ENCODE measurements around the gene NEK8. TPM values are rescaled to one million over a fixed set of nuclear protein-coding genes. Genes with fewer than 3 reads are reported as not detected.

Gene NEK8
- total and polyA plus RNA-seq, 8 donors = 2.5 to 9.7 (median 4.4) TPM

GRCh38 chr17:28783161-28783560 lies 54.6 kb downstream of the NEK8 start:
- TF ChIP-seq, protein P1, sequence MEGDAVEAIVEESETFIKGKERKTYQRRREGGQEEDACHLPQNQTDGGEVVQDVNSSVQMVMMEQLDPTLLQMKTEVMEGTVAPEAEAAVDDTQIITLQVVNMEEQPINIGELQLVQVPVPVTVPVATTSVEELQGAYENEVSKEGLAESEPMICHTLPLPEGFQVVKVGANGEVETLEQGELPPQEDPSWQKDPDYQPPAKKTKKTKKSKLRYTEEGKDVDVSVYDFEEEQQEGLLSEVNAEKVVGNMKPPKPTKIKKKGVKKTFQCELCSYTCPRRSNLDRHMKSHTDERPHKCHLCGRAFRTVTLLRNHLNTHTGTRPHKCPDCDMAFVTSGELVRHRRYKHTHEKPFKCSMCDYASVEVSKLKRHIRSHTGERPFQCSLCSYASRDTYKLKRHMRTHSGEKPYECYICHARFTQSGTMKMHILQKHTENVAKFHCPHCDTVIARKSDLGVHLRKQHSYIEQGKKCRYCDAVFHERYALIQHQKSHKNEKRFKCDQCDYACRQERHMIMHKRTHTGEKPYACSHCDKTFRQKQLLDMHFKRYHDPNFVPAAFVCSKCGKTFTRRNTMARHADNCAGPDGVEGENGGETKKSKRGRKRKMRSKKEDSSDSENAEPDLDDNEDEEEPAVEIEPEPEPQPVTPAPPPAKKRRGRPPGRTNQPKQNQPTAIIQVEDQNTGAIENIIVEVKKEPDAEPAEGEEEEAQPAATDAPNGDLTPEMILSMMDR (IDR thresholded peaks at IDR 0.05) = no peak

DNA sequence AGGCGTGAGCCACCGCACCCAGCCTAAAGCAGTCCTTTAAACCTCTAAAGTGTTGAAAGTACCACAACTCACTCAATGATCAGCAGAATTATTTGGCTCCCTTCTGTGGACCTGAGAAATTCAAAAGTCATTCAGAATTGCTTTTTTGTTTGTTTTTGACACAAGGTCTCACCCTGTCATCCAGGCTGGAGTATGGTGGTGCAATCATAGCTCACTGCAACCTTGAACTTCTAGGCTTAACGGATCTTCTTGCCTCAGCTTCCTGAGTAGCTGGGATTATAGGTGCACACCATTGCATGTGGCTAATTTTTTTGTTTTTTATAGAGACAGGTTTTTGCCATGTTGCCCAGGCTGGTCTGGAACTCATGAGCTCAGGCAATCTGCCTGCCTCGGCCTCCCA lies 59.5 kb downstream of the NEK8 start:
- TF ChIP-seq, protein P1 (IDR thresholded peaks at IDR 0.05) = no peak
- WGBS, 2 donors = 84 to 85% methylated on average over 4 of the region's 4 CpGs
- H3K27me3 ChIP-seq = no peaks in the 10 kb centered on the region
- no peak overlapping the region for H3K27ac ChIP-seq
- no peak overlapping the region for H3K4me3 ChIP-seq
- FAIRE-seq (no peak), ATAC-seq (no peak), DNase-seq (no peak)
- intact Hi-C loops (cut with DNase I) = no loop called here
- H3K9me3 ChIP-seq = no peaks in the 10 kb centered on the region
- H3K4me1 ChIP-seq = no peaks in the 10 kb centered on the region
- H3K36me3 ChIP-seq = no peaks in the 10 kb centered on the region

More at GRCh38 chr17:28783161-28783560, 54.6 kb downstream of the NEK8 start:
- no peak overlapping the region for H3K27ac ChIP-seq
- H3K4me1 ChIP-seq = no peaks in the 10 kb centered on the region
- no peaks in the 10 kb centered on the region for H3K27me3 ChIP-seq
- DNase-seq = no peak
- no peak for FAIRE-seq
- no peak overlapping the region for H3K4me3 ChIP-seq
- ATAC-seq = no peak
- 77 to 82% methylated on average over 3 of the region's 3 CpGs for WGBS, 2 donors
- intact Hi-C loops (cut with DNase I) = no loop called here
- H3K9me3 ChIP-seq = no peaks in the 10 kb centered on the region
- no peaks in the 10 kb centered on the region for H3K36me3 ChIP-seq

Other genes starting within 250 kb of the NEK8 start
- gene FOXN1, start 222.4 kb upstream of the NEK8 start, total RNA-seq = under 1 TPM in 2 of 6 donors, not detected in 4; 0.09 to 0.19 TPM
- gene FOXN1, start 222.4 kb upstream of the NEK8 start, polyA plus RNA-seq = under 1 TPM in 1 of 2 donors, not detected in 1; 0.02 TPM
- gene UNC119, start 176.2 kb upstream of the NEK8 start, total RNA-seq = 10 to 100 TPM in 4 of 6 donors, 1 to 10 TPM in 2; 9.3 to 17.9 (median 11.2) TPM
- 10 to 100 TPM; 18.1 to 31.1 TPM for gene UNC119, start 176.2 kb upstream of the NEK8 start, polyA plus RNA-seq
- 10 to 100 TPM in 5 of 6 donors, 1 to 10 TPM in 1; 9.4 to 26.5 (median 15.9) TPM for gene PIGS, start 157.3 kb upstream of the NEK8 start, total RNA-seq
- 10 to 100 TPM in 1 of 2 donors, 1 to 10 TPM in 1; 9.2 to 24.0 TPM for gene PIGS, start 157.3 kb upstream of the NEK8 start, polyA plus RNA-seq
- 1 to 10 TPM in 5 of 6 donors, under 1 TPM in 1; 0.69 to 5.5 (median 1.8) TPM for gene ALDOC, start 151.9 kb upstream of the NEK8 start, total RNA-seq
- 1 to 10 TPM; 2.4 to 8.4 TPM for gene ALDOC, start 151.9 kb upstream of the NEK8 start, polyA plus RNA-seq
- gene SPAG5, start 129.8 kb upstream of the NEK8 start, total RNA-seq = 1 to 10 TPM in 5 of 6 donors, under 1 TPM in 1; 0.93 to 2.7 (median 1.7) TPM
- 1 to 10 TPM; 3.9 to 7.4 TPM for gene SPAG5, start 129.8 kb upstream of the NEK8 start, polyA plus RNA-seq
- gene RSKR, start 114.6 kb upstream of the NEK8 start, total RNA-seq = 1 to 10 TPM; 2.2 to 6.1 (median 3.0) TPM
- 1 to 10 TPM; 3.9 to 6.9 TPM for gene RSKR, start 114.6 kb upstream of the NEK8 start, polyA plus RNA-seq
- 10 to 100 TPM; 45.5 to 78.9 (median 55.2) TPM for gene BLTP2, start 83.6 kb upstream of the NEK8 start, total RNA-seq
- 10 to 100 TPM; 22.4 to 25.4 TPM for gene BLTP2, start 83.6 kb upstream of the NEK8 start, polyA plus RNA-seq
- gene SDF2, start 66.9 kb upstream of the NEK8 start, total RNA-seq = 10 to 100 TPM; 13.8 to 32.0 (median 18.7) TPM
- 10 to 100 TPM; 16.6 to 38.6 TPM for gene SDF2, start 66.9 kb upstream of the NEK8 start, polyA plus RNA-seq
- gene SUPT6H, start 66.6 kb upstream of the NEK8 start, total RNA-seq = 10 to 100 TPM; 21.8 to 31.3 (median 26.4) TPM
- 10 to 100 TPM; 41.5 to 49.0 TPM for gene SUPT6H, start 66.6 kb upstream of the NEK8 start, polyA plus RNA-seq
- gene PROCA1, start 16.9 kb upstream of the NEK8 start, total RNA-seq = 1 to 10 TPM in 1 of 6 donors, under 1 TPM in 5; 0.19 to 1.5 (median 0.33) TPM
- 1 to 10 TPM; 2.0 to 3.1 TPM for gene PROCA1, start 16.9 kb upstream of the NEK8 start, polyA plus RNA-seq
- 10 to 100 TPM in 1 of 6 donors, 1 to 10 TPM in 4, under 1 TPM in 1; 0.94 to 10.6 (median 5.3) TPM for gene RAB34, start 10.9 kb upstream of the NEK8 start, total RNA-seq
- 10 to 100 TPM; 11.7 to 17.7 TPM for gene RAB34, start 10.9 kb upstream of the NEK8 start, polyA plus RNA-seq
- gene RPL23A, start 8.8 kb upstream of the NEK8 start, total RNA-seq = 100 to 1,000 TPM; 551 to 988 (median 835) TPM
- 100 to 1,000 TPM; 305 to 640 TPM for gene RPL23A, start 8.8 kb upstream of the NEK8 start, polyA plus RNA-seq
- 1 to 10 TPM; 3.7 to 6.4 (median 4.2) TPM for gene TLCD1, start 2.6 kb upstream of the NEK8 start, total RNA-seq
- 10 to 100 TPM; 10.2 to 10.5 TPM for gene TLCD1, start 2.6 kb upstream of the NEK8 start, polyA plus RNA-seq
- 10 to 100 TPM; 22.6 to 48.2 (median 32.3) TPM for gene TRAF4, start 15.2 kb downstream of the NEK8 start, total RNA-seq
- gene TRAF4, start 15.2 kb downstream of the NEK8 start, polyA plus RNA-seq = 10 to 100 TPM; 41.0 to 43.8 TPM
- 10 to 100 TPM in 1 of 6 donors, 1 to 10 TPM in 5; 5.5 to 15.6 (median 8.9) TPM for gene FAM222B, start 114.0 kb downstream of the NEK8 start, total RNA-seq
- 1 to 10 TPM; 6.6 to 7.4 TPM for gene FAM222B, start 114.0 kb downstream of the NEK8 start, polyA plus RNA-seq
- gene ERAL1, start 126.2 kb downstream of the NEK8 start, total RNA-seq = 10 to 100 TPM; 11.7 to 21.7 (median 15.5) TPM
- 10 to 100 TPM; 33.4 to 36.8 TPM for gene ERAL1, start 126.2 kb downstream of the NEK8 start, polyA plus RNA-seq
- 10 to 100 TPM; 32.1 to 65.2 (median 35.6) TPM for gene FLOT2, start 168.9 kb downstream of the NEK8 start, total RNA-seq
- 10 to 100 TPM; 37.4 to 43.9 TPM for gene FLOT2, start 168.9 kb downstream of the NEK8 start, polyA plus RNA-seq
- 1 to 10 TPM; 2.6 to 6.1 (median 4.5) TPM for gene DHRS13, start 174.3 kb downstream of the NEK8 start, total RNA-seq
- 1 to 10 TPM; 8.6 to 9.8 TPM for gene DHRS13, start 174.3 kb downstream of the NEK8 start, polyA plus RNA-seq
- gene PHF12, start 222.7 kb downstream of the NEK8 start, total RNA-seq = 10 to 100 TPM; 19.9 to 31.6 (median 25.6) TPM
- gene PHF12, start 222.7 kb downstream of the NEK8 start, polyA plus RNA-seq = 10 to 100 TPM; 23.5 to 25.7 TPM